Measurements from ENCODE around the gene UAP1L1. TPM values are rescaled to one million over a fixed set of nuclear protein-coding genes. Genes with fewer than 3 reads are reported as not detected.

The UAP1L1 gene
- polyA plus RNA-seq, 2 of the 4 experiments (the other 2 are of a cell fraction), result 1.2 to 7.8 TPM

DNA sequence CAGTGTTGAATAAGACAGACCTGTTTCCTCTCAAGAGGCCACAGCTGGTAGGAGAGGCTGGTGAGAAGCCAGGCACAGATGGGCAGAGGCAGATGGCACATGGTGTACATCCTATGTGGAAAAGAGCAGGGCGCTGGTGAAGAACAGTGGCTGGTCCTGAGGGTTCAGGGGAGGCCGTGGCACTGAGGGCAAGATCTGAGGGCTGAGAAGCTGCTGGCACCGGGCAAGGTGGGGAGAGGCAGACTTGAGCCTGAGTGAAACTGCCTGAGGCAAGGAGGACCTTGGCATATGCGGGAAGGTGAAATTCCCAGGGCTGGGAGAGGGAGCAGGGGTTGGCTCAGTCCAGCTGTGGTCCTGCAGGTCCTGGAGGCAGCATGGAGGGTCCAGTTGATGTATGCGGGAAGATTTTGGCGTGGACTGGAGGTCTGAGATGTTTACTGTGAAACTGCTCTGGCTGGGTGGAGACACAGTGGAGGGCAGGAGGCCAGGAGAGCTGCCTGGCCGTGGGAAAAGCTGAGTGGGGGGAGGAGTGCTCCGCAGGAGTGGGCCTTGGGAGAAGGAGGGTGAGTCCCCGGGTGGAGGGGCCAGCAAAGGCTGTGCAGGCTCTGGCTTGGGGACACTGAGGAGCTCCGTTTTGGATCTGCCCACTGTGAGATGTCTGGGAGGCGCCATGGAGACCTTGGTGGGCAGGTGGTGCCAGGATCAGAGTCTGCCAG lies 12.1 kb downstream of the UAP1L1 start:
- WGBS (ENCODE audit: missing lambda C conversion rate), result 78% methylated on average over 11 of the region's 11 CpGs
- TF ChIP-seq RARB (CRISPR knock-in tag; IDR thresholded peaks at IDR 0.05) (no peak), POLR2AphosphoS2 (conservative IDR thresholded peaks at IDR 0.05; ENCODE audit: low read length) (no peak), CEBPB (IDR thresholded peaks at IDR 0.05) (no peak), HOXA7 (CRISPR knock-in tag; IDR thresholded peaks at IDR 0.05) (no peak), SREBF2 (IDR thresholded peaks at IDR 0.05) (no peak), ZSCAN20 (CRISPR knock-in tag; IDR thresholded peaks at IDR 0.05) (no peak), JUN (IDR thresholded peaks at IDR 0.05) (no peak), KDM5A (IDR thresholded peaks at IDR 0.05) (no peak)
- TF ChIP-seq, protein P1, sequence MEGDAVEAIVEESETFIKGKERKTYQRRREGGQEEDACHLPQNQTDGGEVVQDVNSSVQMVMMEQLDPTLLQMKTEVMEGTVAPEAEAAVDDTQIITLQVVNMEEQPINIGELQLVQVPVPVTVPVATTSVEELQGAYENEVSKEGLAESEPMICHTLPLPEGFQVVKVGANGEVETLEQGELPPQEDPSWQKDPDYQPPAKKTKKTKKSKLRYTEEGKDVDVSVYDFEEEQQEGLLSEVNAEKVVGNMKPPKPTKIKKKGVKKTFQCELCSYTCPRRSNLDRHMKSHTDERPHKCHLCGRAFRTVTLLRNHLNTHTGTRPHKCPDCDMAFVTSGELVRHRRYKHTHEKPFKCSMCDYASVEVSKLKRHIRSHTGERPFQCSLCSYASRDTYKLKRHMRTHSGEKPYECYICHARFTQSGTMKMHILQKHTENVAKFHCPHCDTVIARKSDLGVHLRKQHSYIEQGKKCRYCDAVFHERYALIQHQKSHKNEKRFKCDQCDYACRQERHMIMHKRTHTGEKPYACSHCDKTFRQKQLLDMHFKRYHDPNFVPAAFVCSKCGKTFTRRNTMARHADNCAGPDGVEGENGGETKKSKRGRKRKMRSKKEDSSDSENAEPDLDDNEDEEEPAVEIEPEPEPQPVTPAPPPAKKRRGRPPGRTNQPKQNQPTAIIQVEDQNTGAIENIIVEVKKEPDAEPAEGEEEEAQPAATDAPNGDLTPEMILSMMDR (IDR thresholded peaks at IDR 0.05), result no peak
- Histone ChIP-seq H3K9me3 (no peaks in the 10 kb centered on the region), H3K4me2 (no peak overlapping the region), H3K4me1 (peaks cover 22% of the 10 kb centered on the region), H3K4me3 (no peak overlapping the region), H3K27ac (no peak overlapping the region)
- POLR2A ChIA-PET, result no interaction called here
- no peak for DNase-seq (ENCODE audit: low read depth in 1 of 2, low spot score in 1 of 2)
- no peak for ATAC-seq
- no peak for FAIRE-seq
- CTCF ChIA-PET, result interaction anchor here (0.9 to 24.0 kb wide), 16 partner anchors 13 to 138 kb away, joined by 3 to 321 read pairs (median 4); partner anchors contain the start of genes NPDC1, RNF224 and SAPCD2

GRCh38 chr9:137095664-137096517 lies 18.6 kb downstream of the UAP1L1 start:
- no peak for FAIRE-seq
- no peak for DNase-seq (ENCODE audit: low read depth in 1 of 2, low spot score in 1 of 2)
- no peaks in the 10 kb centered on the region for H3K9me3 ChIP-seq
- TF ChIP-seq JUN (IDR thresholded peaks at IDR 0.05), result no peak
- TF ChIP-seq NR3C1 (IDR thresholded peaks at IDR 0.05), result no peak
- no peak for TF ChIP-seq NPAS2 (CRISPR knock-in tag; IDR thresholded peaks at IDR 0.05; ENCODE audit: borderline replicate concordance)
- TF ChIP-seq, protein P2, sequence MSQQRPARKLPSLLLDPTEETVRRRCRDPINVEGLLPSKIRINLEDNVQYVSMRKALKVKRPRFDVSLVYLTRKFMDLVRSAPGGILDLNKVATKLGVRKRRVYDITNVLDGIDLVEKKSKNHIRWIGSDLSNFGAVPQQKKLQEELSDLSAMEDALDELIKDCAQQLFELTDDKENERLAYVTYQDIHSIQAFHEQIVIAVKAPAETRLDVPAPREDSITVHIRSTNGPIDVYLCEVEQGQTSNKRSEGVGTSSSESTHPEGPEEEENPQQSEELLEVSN (IDR thresholded peaks at IDR 0.05; ENCODE audit: borderline replicate concordance, low read depth), result no peak
- TF ChIP-seq, protein P3, sequence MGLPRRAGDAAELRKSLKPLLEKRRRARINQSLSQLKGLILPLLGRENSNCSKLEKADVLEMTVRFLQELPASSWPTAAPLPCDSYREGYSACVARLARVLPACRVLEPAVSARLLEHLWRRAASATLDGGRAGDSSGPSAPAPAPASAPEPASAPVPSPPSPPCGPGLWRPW (IDR thresholded peaks at IDR 0.05), result no peak
- TF ChIP-seq POLR2AphosphoS2 (conservative IDR thresholded peaks at IDR 0.05; ENCODE audit: low read length), result no peak
- no peak for TF ChIP-seq CHD4 (IDR thresholded peaks at IDR 0.05; ENCODE audit: borderline replicate concordance)
- TF ChIP-seq CBX2 (IDR thresholded peaks at IDR 0.05; ENCODE audit: borderline replicate concordance, low read depth), result no peak
- no peak for TF ChIP-seq HMGXB4 (CRISPR knock-in tag; IDR thresholded peaks at IDR 0.05; ENCODE audit: borderline replicate concordance)
- no peak for TF ChIP-seq ZSCAN20 (CRISPR knock-in tag; IDR thresholded peaks at IDR 0.05)
- WGBS (ENCODE audit: missing lambda C conversion rate), result 81% methylated on average over 30 of the region's 30 CpGs
- ATAC-seq, result peak; percentile 40 to 63; a peak in 3 of 6 replicates
- ChIA-PET POLR2A (interaction anchor here (0.5 to 0.8 kb wide), 2 partner anchors 9 to 128 kb away, joined by 3 to 4 read pairs; partner anchors contain the start of gene MAN1B1), CTCF (interaction anchor here (0.7 to 24.0 kb wide), 13 partner anchors 10 to 188 kb away, joined by 3 to 321 read pairs (median 4); partner anchors contain the start of genes ANAPC2, MAN1B1, SAPCD2 and SSNA1)
- H3K27ac ChIP-seq, result no peak overlapping the region
- no peak overlapping the region for H3K4me3 ChIP-seq
- no peak overlapping the region for H3K4me2 ChIP-seq
- H3K4me1 ChIP-seq, result no peaks in the 10 kb centered on the region

Measured in A549 (cell line).